ENCODE measurements around the gene ZNF714.

Gene ZNF714

GRCh38 chr19:21082011-21082975 lies at the start of gene ZNF714:
Gene ZNF714 (plus strand): TSS chr19:21082203. CDS start chr19:21098269, 16,066 bp downstream.
- peak; percentile 58 to 98 (median 88) for DNase-seq
- intact Hi-C loops (cut with DNase I), result no loop called here

- DNase-seq, result no peak
- intact Hi-C loops (cut with DNase I), result no loop called here
Observed at GRCh38 chr19:21045028-21045427, 37.0 kb upstream of the ZNF714 start.

DNA sequence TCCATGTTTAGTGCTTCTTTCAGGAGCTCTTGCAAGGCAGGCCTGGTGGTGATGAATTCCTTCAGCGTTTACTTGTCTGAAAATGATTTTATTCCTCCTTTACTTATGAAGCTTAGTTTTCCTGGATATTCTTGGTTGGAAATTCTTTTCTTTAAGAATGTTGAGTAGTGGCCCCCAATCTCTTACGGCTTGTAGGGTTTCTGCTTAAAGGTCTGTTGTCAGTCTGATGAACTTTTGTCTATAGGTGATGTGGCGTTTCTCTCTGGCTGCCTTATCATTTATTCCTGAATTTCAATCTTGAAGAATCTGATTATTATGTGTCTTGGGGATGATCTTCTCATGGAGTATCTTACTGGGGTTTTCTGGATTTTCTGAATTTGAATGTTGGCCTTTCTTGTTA lies 35.5 kb upstream of the ZNF714 start:
- DNase-seq, result no peak
- intact Hi-C loops (cut with DNase I), result no loop called here

- intact Hi-C loops (cut with DNase I), result no loop called here
- no peak for DNase-seq
Observed at GRCh38 chr19:21047716-21048115, 34.3 kb upstream of the ZNF714 start.

GRCh38 chr19:21052902-21053301 lies 29.1 kb upstream of the ZNF714 start:
- DNase-seq, result no peak
- intact Hi-C loops (cut with DNase I), result no loop called here

DNA sequence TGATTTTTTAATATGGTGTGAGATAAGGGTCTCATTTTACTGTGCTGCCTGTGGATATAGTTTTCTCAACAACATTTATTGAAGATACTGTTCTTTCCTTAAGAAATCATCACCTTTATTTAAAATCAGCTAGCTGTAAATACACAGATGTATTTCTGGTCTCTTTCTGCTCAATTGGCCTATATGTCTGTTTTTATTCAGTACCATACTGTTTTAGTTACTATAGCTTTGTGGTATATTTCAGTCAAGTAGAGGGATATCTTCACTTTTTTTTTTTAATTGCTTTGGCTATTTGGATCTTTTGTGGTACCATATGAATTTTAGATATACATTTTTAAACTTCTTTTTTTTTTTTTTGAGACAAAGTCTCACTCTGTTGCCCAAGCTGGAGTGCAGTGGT lies 16.7 kb upstream of the ZNF714 start:
- no peak for DNase-seq

DNA sequence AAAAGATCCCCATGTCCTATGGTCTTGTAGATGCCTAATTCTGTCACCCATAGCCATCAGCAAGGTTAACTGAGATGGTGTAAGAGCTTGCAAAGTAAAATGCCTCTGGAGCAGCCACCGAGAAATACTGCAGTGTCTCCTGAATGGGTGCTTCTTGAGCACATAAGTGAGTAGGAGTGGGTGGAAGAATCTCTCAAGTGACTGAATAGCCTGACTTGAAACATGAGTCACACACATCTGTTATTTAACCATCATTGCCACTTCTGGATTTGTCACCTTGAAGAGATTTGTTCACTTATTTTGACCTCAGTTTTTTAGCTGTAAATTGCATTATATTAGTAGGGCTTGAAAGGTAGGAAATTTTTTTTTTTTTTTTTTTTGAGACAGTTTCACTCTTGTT lies 2.3 kb downstream of the ZNF714 start:
- intact Hi-C loops (cut with DNase I), result no loop called here
- no peak for DNase-seq

More for the DNA sequence above, 16.7 kb upstream of the ZNF714 start:
- intact Hi-C loops (cut with DNase I), result no loop called here

DNA sequence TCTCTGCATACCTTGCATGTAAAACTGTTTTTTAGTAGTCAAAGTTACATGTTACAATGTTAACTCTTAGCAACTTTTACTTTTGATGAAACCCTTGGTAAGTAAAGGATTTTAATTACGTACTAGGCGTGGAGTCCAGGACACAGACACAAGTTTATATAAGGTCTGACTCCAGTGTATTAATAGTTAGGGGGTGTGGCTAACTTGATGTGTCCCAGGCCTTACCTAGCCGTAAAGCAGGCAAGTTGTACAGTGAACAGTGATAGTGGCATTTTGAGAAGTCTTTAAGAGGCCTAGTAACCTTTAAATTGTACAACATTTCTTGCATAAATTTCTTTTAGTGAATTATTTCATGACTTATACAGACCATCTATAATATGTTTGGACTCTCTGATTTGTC lies 5.9 kb downstream of the ZNF714 start:
- no peak for DNase-seq
- intact Hi-C loops (cut with DNase I), result no loop called here

GRCh38 chr19:21092109-21092508 lies 10.1 kb downstream of the ZNF714 start:
- DNase-seq, result no peak
- intact Hi-C loops (cut with DNase I), result no loop called here

- no peak for DNase-seq
- intact Hi-C loops (cut with DNase I), result no loop called here
Observed at GRCh38 chr19:21094347-21095025, 12.5 kb downstream of the ZNF714 start.

DNA sequence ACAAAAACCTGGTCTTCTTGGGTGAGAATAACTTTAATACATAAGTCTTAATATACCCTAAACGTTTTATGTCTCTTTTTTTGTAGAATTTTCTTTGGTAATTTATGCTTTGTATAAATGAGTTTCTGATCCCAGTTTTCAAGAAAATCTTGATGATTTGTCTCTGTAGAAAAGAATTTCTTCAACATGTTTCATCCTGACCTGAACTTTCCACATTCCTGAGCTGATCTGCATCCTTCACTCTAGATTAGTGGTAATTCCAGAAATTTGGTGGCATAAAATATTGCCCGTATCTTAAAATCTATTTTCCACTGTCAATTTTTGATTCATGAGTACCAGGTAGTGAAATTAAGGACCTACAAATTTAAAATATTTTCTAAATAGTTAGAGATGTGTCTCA lies 16.3 kb downstream of the ZNF714 start:
- no peak for DNase-seq
- intact Hi-C loops (cut with DNase I), result no loop called here

GRCh38 chr19:21101521-21102242 lies 19.7 kb downstream of the ZNF714 start:
- no peak for DNase-seq

DNA sequence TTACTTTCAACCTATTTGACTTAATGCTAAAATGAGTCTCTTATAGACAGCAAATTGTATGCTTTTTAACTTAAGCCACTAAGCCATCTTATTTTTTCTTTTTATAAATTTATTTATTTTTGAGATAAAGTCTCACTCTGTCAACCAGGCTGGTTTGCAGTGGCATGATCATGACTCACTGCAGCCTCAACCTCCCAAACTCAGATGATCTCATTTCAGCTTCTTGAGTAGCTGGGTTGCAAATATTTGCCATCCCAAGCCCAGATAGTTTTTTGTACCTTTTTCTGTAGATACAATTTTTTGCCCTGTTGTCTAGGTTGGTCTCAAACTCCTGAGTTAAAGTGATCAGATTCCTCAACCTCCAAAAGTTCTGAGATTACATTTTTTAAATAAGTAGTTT lies 27.1 kb downstream of the ZNF714 start:
- intact Hi-C loops (cut with DNase I), result no loop called here
- no peak for DNase-seq

More at GRCh38 chr19:21101521-21102242, 19.7 kb downstream of the ZNF714 start:
- intact Hi-C loops (cut with DNase I), result no loop called here

DNA sequence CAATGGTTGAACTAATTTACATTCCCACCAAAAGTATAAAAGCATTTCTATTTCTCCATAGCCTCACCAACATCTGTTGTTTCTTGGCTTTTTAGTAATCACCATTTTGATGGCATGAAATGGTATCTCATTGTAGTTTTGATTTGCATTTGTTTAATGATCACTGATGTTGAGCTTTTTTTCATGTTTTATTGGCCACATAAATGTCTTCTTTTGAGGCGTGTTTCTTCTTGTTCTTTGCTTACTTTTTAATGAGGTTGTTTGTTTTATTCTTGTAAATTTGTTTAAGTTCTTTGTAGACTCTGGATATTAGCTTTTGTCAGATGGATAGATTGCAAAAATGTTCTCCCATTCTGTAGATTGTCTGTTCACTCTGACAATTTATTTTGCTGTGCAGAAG lies 28.2 kb downstream of the ZNF714 start:
- no peak for DNase-seq
- intact Hi-C loops (cut with DNase I), result no loop called here

- no peak for DNase-seq
- intact Hi-C loops (cut with DNase I), result no loop called here
Observed at GRCh38 chr19:21115430-21115829, 33.4 kb downstream of the ZNF714 start.

DNA sequence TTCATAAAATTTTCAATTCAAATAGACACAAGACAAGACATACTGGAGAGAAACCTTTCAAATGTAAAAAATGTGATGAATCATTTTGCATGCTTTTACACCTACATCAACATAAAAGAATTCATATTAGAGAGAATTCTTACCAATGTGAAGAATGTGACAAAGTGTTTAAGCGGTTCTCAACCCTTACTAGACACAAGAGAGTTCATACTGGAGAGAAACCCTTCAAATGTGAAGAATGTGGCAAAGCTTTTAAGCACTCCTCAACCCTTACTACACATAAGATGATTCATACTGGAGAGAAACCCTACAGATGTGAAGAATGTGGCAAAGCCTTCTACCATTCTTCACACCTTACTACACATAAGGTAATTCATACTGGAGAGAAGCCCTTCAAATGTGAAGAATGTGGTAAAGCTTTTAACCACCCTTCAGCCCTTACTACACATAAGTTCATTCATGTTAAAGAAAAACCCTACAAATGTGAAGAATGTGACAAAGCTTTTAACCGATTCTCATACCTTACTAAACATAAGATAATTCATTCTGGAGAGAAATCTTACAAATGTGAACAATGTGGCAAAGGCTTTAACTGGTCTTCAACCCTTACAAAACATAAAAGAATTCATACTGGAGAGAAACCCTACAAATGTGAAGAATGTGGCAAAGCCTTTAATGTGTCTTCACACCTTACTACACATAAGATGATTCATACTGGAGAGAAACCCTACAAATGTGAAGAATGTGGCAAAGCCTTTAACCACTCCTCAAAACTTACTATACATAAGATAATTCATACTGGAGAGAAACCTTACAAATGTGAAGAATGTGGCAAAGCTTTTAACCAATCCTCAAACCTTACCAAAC lies 35.3 kb downstream of the ZNF714 start:
- intact Hi-C loops (cut with DNase I), result no loop called here
- DNase-seq, result no peak

GRCh38 chr19:21126078-21126477 lies 44.1 kb downstream of the ZNF714 start:
- intact Hi-C loops (cut with DNase I), result no loop called here
- no peak for DNase-seq

GRCh38 chr19:21127001-21127400 lies 45.0 kb downstream of the ZNF714 start:
- intact Hi-C loops (cut with DNase I), result no loop called here
- no peak for DNase-seq

DNA sequence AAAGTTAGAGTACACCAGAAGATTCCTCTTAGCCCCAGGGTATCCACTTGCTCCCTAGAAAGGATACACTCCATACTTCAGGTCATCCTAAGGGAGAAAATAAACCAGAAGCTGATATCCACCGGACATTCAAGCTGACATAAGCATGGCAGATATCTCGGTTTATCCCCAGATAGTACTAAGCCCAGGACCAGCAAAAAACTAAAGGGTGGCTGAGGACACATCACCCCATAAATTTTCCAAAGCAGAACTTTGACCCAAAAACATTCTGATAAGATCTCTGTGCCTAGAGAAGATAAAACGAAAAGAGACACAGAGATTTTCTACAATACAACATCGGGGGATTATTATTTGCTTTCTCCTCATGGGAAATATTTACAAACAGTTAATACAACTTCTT lies 45.9 kb downstream of the ZNF714 start:
- intact Hi-C loops (cut with DNase I), result no loop called here

More for the DNA sequence above, 45.9 kb downstream of the ZNF714 start:
- no peak for DNase-seq
